Retinal pigment epithelial cell (primary cell): ENCODE measurements around the gene FUNDC2.
"Not testable (repeated sequence)": the region's sequence is repeated elsewhere in the genome, so short reads cannot be mapped to it uniquely, and the experiment has no call there.

Source experiments
- DNase-seq: peaks from one replicate; pipeline ENCODE4 v3.0.0-alpha.2; 2010; ENCODE audit warnings: low read depth
- H3K4me3 ChIP-seq: 2 replicates; pipeline ENCODE4 v1.5.1; 2011; ENCODE audit warnings: mild to moderate bottlenecking, low read length, control low read depth, moderate library complexity
- TF ChIP-seq, protein P1 (sequence below): conservative IDR thresholded peaks from 2 replicates; pipeline ENCODE4 v1.5.1; 2011; ENCODE audit warnings: low read depth, low read length, control low read depth, inconsistent platforms

Gene FUNDC2

DNA sequence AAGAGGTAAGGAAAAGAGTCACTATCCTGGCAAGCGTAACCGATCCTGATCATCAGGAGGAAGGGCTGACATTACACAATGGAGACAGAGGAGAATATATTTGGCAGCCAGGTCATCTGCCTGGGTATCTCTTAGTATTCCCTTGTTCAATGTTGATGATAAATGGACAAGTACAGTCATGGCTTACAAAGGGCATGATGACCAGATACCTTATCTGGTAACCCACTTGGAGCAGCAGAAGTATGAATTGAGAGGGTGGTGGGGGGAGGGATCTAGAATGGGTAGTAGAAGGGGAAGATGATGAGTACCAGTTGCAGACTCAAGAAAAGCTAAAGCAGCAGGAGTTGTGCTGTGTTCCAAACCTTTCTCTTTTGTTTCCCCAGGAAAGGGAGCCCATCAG, 21.5 kb upstream of the FUNDC2 start:
- TF ChIP-seq, protein P1, sequence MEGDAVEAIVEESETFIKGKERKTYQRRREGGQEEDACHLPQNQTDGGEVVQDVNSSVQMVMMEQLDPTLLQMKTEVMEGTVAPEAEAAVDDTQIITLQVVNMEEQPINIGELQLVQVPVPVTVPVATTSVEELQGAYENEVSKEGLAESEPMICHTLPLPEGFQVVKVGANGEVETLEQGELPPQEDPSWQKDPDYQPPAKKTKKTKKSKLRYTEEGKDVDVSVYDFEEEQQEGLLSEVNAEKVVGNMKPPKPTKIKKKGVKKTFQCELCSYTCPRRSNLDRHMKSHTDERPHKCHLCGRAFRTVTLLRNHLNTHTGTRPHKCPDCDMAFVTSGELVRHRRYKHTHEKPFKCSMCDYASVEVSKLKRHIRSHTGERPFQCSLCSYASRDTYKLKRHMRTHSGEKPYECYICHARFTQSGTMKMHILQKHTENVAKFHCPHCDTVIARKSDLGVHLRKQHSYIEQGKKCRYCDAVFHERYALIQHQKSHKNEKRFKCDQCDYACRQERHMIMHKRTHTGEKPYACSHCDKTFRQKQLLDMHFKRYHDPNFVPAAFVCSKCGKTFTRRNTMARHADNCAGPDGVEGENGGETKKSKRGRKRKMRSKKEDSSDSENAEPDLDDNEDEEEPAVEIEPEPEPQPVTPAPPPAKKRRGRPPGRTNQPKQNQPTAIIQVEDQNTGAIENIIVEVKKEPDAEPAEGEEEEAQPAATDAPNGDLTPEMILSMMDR, result no peak

GRCh38 chrX:155006379-155006778, 20.3 kb upstream of the FUNDC2 start:
- not testable (repeated sequence) for DNase-seq, H3K4me3 ChIP-seq

More for the DNA sequence above, 21.5 kb upstream of the FUNDC2 start:
- no peak for DNase-seq
- no peak overlapping the region for H3K4me3 ChIP-seq

GRCh38 chrX:155006913-155007671, 19.6 kb upstream of the FUNDC2 start:
- DNase-seq, H3K4me3 ChIP-seq: not testable (repeated sequence)

DNA sequence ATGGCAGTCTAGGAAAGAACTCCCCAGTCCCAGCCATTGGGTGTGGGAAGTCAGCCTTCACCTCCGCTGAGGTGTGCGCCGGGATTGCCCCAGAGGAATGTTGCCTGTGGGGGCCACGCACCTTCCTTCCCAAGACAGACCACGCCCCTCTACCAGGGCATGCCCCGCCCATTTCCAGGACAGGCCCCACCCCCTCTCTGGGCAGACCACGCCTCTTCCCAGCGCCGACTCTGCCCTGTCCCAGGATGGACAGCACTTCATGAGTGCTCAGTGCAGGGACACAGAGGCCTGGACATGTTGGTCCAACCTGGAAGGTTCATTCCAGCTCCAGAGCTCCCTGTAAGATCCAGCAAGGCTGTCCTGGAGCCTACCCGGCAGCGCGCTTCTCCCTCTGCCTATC, 18.1 kb upstream of the FUNDC2 start:
- not testable (repeated sequence) for DNase-seq, H3K4me3 ChIP-seq

- no peak overlapping the region for H3K4me3 ChIP-seq
- TF ChIP-seq, protein P1, result no peak
- no peak for DNase-seq
Observed at GRCh38 chrX:155009994-155010472, 16.6 kb upstream of the FUNDC2 start.

DNA sequence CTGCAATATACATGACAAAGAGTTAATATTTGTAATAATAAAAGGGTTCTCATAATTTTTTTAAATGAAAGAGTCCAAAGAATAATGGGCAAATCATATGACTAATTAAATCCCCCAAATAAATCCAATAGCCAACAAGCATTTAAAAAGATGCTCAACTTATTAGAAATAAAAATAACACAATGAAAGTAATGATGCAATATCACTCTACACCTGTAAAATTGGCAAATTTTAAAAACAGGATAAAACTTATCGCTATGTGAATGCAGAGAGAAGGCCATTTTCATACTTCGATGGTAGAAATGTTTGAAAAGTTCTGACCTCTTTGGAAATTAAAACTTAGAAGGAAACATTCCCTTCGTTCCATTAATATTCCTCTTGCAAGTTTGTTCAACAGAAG, 6.1 kb upstream of the FUNDC2 start:
- TF ChIP-seq, protein P1, result no peak
- no peak overlapping the region for H3K4me3 ChIP-seq

DNA sequence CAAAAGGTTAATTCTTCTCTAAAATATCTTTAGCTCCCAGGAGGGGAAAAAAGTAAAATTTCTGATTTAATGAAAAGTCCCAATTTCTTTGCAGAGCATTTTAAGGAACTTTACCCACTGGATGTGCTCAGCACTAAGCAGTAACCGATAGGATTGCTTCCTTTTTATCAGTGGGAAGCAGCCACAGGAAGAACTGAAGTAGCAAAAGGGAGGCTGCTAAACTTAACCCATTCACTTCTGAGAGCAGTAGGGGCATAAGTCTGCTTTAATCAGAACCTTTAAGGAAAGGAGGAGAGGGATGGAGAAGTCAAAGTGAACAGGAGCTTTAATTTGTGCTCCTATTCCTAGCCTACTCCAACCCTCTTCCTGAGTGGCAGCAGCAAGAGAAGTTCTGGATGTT, 4.1 kb upstream of the FUNDC2 start, which contains the start of gene F8:
TSS of gene F8 (minus strand) at position 139 of the 400 bp plus-strand sequence. CDS start 171 bp downstream, outside the sequence.
- TF ChIP-seq, protein P1, result no peak
- H3K4me3 ChIP-seq, result no peak within 1 kb of the TSS
- no peak for DNase-seq

More for the DNA sequence above, 6.1 kb upstream of the FUNDC2 start:
- DNase-seq, result no peak

- TF ChIP-seq, protein P1, result no peak
- no peak for DNase-seq
- H3K4me3 ChIP-seq, result no peak overlapping the region
Observed at GRCh38 chrX:155023907-155024833, 2.5 kb upstream of the FUNDC2 start.
